Measurements from ENCODE around the gene GUCA2A. TPM values are rescaled to one million over a fixed set of nuclear protein-coding genes. Genes with fewer than 3 reads are reported as not detected.

GUCA2A gene
- polyA plus RNA-seq, 3 donors = not detected

GRCh38 chr1:42189931-42190853 lies 25.6 kb upstream of the GUCA2A start:
- peaks cover 67 to 72% of the 10 kb centered on the region in 2 donors for H3K36me3 Mint-ChIP-seq
- H2AFZ ChIP-seq (ENCODE audit: insufficient read depth, low read depth, low read length, poor library complexity, severe bottlenecking) = no peak overlapping the region
- no peak overlapping the region for H3K27ac Mint-ChIP-seq

GRCh38 chr1:42186152-42186551 lies 21.6 kb upstream of the GUCA2A start:
- Mint-ChIP-seq H3K4me1 (peaks cover 3% of the 10 kb centered on the region), H3K9me3 (no peaks in the 10 kb centered on the region), H3K36me3 (peaks cover 71 to 84% of the 10 kb centered on the region in 2 donors), H3K27me3 (ENCODE audit: low read depth in 3 of 3) (no peaks in the 10 kb centered on the region), H3K27ac (peak overlapping the region in 1 of 7 donors; percentile 4), H3K4me3 (no peak overlapping the region)
- Histone ChIP-seq H3K79me2 (ENCODE audit: insufficient read depth, low read length) (no peaks in the 10 kb centered on the region), H3K9me3 (replicated peaks in 1 of 2; ENCODE audit: control insufficient read depth in 1 of 2, insufficient read depth in 1 of 2, low read length in 2 of 2) (no peaks in the 10 kb centered on the region), H4K20me1 (ENCODE audit: insufficient read depth, low read length) (no peaks in the 10 kb centered on the region), H3K4me2 (replicated peaks; ENCODE audit: extremely low read depth, low read length, poor library complexity, severe bottlenecking) (no peak overlapping the region), H3K4me1 (ENCODE audit: control insufficient read depth in 1 of 2, insufficient read depth in 2 of 2, low read length in 2 of 2) (no peaks in the 10 kb centered on the region), H3K36me3 (replicated peaks in 1 of 2; ENCODE audit: control insufficient read depth in 1 of 2, insufficient read depth in 2 of 2, low read length in 2 of 2) (peaks cover 55 to 97% of the 10 kb centered on the region in 2 donors), H3K27me3 (ENCODE audit: control insufficient read depth in 2 of 2, insufficient read depth in 2 of 2, low read length in 2 of 2) (no peaks in the 10 kb centered on the region), H3K4me3 (replicated peaks in 1 of 3; ENCODE audit: low read depth in 2 of 3, low read length in 3 of 3) (no peak overlapping the region), H2AFZ (ENCODE audit: insufficient read depth, low read depth, low read length, poor library complexity, severe bottlenecking) (no peak overlapping the region), H3K9ac (ENCODE audit: insufficient read depth, low read length, poor library complexity, severe bottlenecking) (no peak overlapping the region), H3K27ac (ENCODE audit: low read depth in 1 of 2, low read length in 2 of 2) (no peak overlapping the region)
- no peak for TF ChIP-seq CTCF (IDR thresholded peaks at IDR 0.05)
- DNase-seq = no peak
- WGBS (ENCODE audit: insufficient coverage) = 100% methylated on average over 1 of the region's 3 CpGs
- intact Hi-C loops (cut with micrococcal nuclease) = no loop called here

More at GRCh38 chr1:42189931-42190853, 25.6 kb upstream of the GUCA2A start:
- H3K4me3 ChIP-seq (replicated peaks in 1 of 3; ENCODE audit: low read depth in 2 of 3, low read length in 3 of 3) = no peak overlapping the region
- H3K4me2 ChIP-seq (replicated peaks; ENCODE audit: extremely low read depth, low read length, poor library complexity, severe bottlenecking) = no peak overlapping the region
- H3K9me3 ChIP-seq (replicated peaks in 1 of 2; ENCODE audit: control insufficient read depth in 1 of 2, insufficient read depth in 1 of 2, low read length in 2 of 2) = no peaks in the 10 kb centered on the region
- intact Hi-C loops (cut with micrococcal nuclease) = no loop called here
- no peak overlapping the region for H3K27ac ChIP-seq (ENCODE audit: low read depth in 1 of 2, low read length in 2 of 2)
- H3K4me1 ChIP-seq (ENCODE audit: control insufficient read depth in 1 of 2, insufficient read depth in 2 of 2, low read length in 2 of 2) = no peaks in the 10 kb centered on the region
- no peaks in the 10 kb centered on the region for H3K79me2 ChIP-seq (ENCODE audit: insufficient read depth, low read length)
- no peak for DNase-seq
- no peak overlapping the region for H3K9ac ChIP-seq (ENCODE audit: insufficient read depth, low read length, poor library complexity, severe bottlenecking)
- no peaks in the 10 kb centered on the region for H4K20me1 ChIP-seq (ENCODE audit: insufficient read depth, low read length)
- no peaks in the 10 kb centered on the region for H3K9me3 Mint-ChIP-seq
- no peaks in the 10 kb centered on the region for H3K27me3 ChIP-seq (ENCODE audit: control insufficient read depth in 2 of 2, insufficient read depth in 2 of 2, low read length in 2 of 2)
- H3K36me3 ChIP-seq (replicated peaks in 1 of 2; ENCODE audit: control insufficient read depth in 1 of 2, insufficient read depth in 2 of 2, low read length in 2 of 2) = peaks cover 62 to 87% of the 10 kb centered on the region in 2 donors
- TF ChIP-seq CTCF (IDR thresholded peaks at IDR 0.05) = no peak
- no peak overlapping the region for H3K4me3 Mint-ChIP-seq
- 80% methylated on average over 1 of the region's 6 CpGs for WGBS (ENCODE audit: insufficient coverage)
- H3K27me3 Mint-ChIP-seq (ENCODE audit: low read depth in 3 of 3) = no peaks in the 10 kb centered on the region
- no peaks in the 10 kb centered on the region for H3K4me1 Mint-ChIP-seq
